Measurements from ENCODE around the gene NFASC. TPM values are rescaled to one million over a fixed set of nuclear protein-coding genes. Genes with fewer than 3 reads are reported as not detected.

NFASC gene
- total and polyA plus RNA-seq, 4 donors = 51.4 to 173 (median 113) TPM

DNA sequence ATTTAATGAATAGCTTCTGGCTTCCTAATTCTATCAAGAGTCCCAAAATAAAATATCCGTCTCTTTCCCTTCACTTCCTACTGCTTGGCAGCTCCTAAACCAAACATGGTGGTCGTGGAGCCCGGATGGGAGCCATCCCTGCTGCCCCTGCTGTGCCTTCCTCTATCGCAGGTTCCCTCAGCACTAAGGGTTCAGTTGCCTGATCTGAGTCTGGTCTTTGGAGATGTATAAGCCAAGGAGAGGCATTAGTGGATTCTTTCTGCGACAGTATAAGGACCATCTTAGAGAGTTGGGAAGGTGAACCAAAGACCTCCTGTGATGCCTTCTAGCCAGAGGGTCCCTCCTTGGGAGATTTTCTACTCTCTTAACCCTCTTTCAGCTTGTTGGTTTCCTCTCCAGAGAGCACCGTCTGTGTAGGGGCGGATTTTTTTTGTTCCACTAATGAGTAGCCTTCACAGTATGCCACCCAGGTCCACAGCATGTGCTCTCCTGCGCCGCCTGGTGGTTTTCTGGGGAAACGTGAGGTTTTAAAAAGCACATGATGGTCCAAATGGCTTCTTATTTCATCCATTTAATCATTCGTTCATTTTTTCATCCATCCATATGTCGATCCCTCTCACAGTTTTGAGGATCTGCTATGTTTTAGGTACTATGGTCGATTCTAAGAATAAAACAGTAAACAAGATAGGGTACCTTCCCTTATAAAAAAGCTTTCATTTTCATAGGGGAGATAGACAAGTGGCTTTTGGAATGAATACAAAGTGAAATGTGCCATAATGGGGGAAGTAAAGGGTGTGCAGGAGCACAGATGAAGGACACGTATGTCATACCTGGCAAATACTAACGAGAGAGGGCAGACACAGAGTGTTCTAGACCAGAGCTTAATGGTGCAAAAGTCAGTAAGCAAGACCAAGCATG lies 71.0 kb downstream of the NFASC start:
- DNase-seq (ENCODE audit: low read depth in 4 of 6, low spot score in 6 of 6) = peak; percentile 31 to 91 (median 54)

DNA sequence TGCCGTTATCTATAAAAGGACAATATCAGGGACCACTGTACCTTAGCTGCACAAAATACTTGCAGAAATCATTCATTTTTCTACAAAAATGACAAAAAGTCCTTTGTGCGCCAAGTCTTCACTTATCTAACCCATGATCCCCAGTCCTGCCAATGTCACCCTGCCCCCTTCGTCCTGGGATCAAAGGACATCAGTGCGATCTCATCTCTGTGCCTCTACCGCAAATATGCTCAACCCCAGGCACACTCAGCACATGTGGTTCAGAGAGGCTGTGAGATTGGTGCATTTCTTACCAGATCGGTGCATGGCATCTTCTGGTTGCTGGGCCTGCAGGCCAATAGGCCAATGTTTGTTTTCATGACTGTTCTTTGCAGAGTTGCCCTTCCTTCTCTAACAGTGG lies 72.8 kb downstream of the NFASC start:
- peaks cover 20% of the 10 kb centered on the region for H3K4me1 ChIP-seq (ENCODE audit: control insufficient read depth, insufficient read depth, low read length)
- H3K9me3 ChIP-seq (ENCODE audit: control insufficient read depth, insufficient read depth, low read length) = no peaks in the 10 kb centered on the region
- no peak overlapping the region for H3K27ac ChIP-seq (ENCODE audit: low read depth, low read length)
- DNase-seq (ENCODE audit: low read depth in 4 of 6, low spot score in 6 of 6) = no peak
- 94% methylated on average over 4 of the region's 6 CpGs for WGBS (ENCODE audit: insufficient coverage)
- peaks cover 21% of the 10 kb centered on the region for H3K36me3 ChIP-seq (ENCODE audit: control insufficient read depth, insufficient read depth, low read length)
- no peak overlapping the region for H3K4me3 ChIP-seq (ENCODE audit: low read depth, low read length)
- H3K27me3 ChIP-seq (ENCODE audit: control insufficient read depth, insufficient read depth, low read length) = no peaks in the 10 kb centered on the region

More for the DNA sequence above, 71.0 kb downstream of the NFASC start:
- Histone ChIP-seq H3K4me3 (ENCODE audit: low read depth, low read length) (no peak overlapping the region), H3K27ac (ENCODE audit: low read depth, low read length) (no peak overlapping the region), H3K9me3 (ENCODE audit: control insufficient read depth, insufficient read depth, low read length) (no peaks in the 10 kb centered on the region), H3K36me3 (ENCODE audit: control insufficient read depth, insufficient read depth, low read length) (peaks cover 14% of the 10 kb centered on the region), H3K4me1 (ENCODE audit: control insufficient read depth, insufficient read depth, low read length) (peaks cover 16% of the 10 kb centered on the region), H3K27me3 (ENCODE audit: control insufficient read depth, insufficient read depth, low read length) (no peaks in the 10 kb centered on the region)
- WGBS (ENCODE audit: insufficient coverage) = 57% methylated on average over 4 of the region's 15 CpGs

DNA sequence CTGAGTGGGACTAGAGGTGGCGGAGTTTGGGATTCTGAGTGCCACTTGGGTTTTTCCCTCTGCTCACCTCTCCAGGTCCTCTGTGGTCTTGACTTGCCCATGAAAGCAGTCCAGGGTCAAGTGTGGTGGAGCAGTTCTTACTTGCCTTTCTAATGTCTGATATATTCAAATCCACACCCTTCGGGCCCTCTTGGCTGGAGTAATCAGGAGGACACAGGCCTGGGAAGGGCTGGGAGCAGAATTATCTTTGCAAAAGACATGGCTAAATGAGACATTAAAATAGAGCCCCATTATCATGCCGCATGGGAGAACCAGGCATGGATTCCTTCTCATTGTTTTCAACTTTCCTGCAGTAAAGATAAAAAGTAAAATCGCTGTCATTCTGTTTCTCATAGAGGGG lies 74.0 kb downstream of the NFASC start:
- no peak for DNase-seq (ENCODE audit: low read depth in 4 of 6, low spot score in 6 of 6)
- H3K36me3 ChIP-seq (ENCODE audit: control insufficient read depth, insufficient read depth, low read length) = peaks cover 21% of the 10 kb centered on the region
- no peaks in the 10 kb centered on the region for H3K9me3 ChIP-seq (ENCODE audit: control insufficient read depth, insufficient read depth, low read length)
- H3K27ac ChIP-seq (ENCODE audit: low read depth, low read length) = no peak overlapping the region
- H3K27me3 ChIP-seq (ENCODE audit: control insufficient read depth, insufficient read depth, low read length) = no peaks in the 10 kb centered on the region
- peaks cover 20% of the 10 kb centered on the region for H3K4me1 ChIP-seq (ENCODE audit: control insufficient read depth, insufficient read depth, low read length)
- no peak overlapping the region for H3K4me3 ChIP-seq (ENCODE audit: low read depth, low read length)
- WGBS (ENCODE audit: insufficient coverage) = 78% methylated on average over 1 of the region's 4 CpGs

DNA sequence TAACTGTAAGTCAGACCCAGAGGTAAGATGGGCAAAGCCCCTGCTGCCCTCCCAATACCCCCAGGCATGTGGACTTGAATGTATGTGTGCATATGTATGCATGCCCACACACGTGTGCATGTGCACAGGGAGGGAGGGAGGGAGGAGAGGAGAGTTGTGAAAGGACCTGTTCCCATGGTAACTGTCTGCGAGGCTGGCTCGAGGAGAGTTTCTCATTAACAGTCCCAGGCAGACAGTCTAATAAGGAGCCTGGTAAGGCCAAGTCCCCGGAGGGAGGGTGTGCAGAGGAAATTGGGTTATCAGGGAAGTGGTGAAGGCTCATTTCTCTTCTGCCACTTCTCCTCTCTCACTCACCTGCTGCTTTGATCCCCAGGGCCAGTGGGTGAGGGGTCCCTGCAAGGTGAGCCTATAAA lies 74.9 kb downstream of the NFASC start:
- DNase-seq (ENCODE audit: low read depth in 4 of 6, low spot score in 6 of 6) = peak in 3 of 6 donors; percentile 44 to 89 (median 88)
- Histone ChIP-seq H3K9me3 (ENCODE audit: control insufficient read depth, insufficient read depth, low read length) (no peaks in the 10 kb centered on the region), H3K4me3 (ENCODE audit: low read depth, low read length) (no peak overlapping the region), H3K36me3 (ENCODE audit: control insufficient read depth, insufficient read depth, low read length) (peaks cover 22% of the 10 kb centered on the region), H3K27me3 (ENCODE audit: control insufficient read depth, insufficient read depth, low read length) (no peaks in the 10 kb centered on the region), H3K27ac (ENCODE audit: low read depth, low read length) (no peak overlapping the region), H3K4me1 (ENCODE audit: control insufficient read depth, insufficient read depth, low read length) (peaks cover 20% of the 10 kb centered on the region)
- WGBS (ENCODE audit: insufficient coverage) = 0% methylated on average over 3 of the region's 4 CpGs

DNA sequence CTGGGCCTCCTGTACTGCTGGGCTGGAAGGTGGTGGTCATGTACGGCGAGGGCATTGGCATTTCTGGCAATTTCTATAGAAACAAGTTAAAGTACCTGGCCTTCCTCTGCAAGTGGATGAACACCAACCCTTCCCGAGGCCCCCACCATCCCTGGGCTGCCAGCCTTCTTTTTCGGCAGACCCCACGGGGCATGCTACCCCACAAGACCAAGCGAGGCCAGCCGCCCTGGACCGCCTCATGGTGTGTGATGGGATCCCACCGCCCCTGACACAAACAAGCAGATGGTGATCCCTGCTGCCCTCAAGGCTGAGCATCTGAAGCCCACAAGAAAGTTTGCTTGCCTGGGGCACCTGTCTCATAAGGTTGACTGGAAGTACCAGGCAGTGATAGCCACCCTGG lies 76.0 kb downstream of the NFASC start:
- Histone ChIP-seq H3K27ac (ENCODE audit: low read depth, low read length) (no peak overlapping the region), H3K4me3 (ENCODE audit: low read depth, low read length) (no peak overlapping the region), H3K4me1 (ENCODE audit: control insufficient read depth, insufficient read depth, low read length) (peaks cover 20% of the 10 kb centered on the region), H3K9me3 (ENCODE audit: control insufficient read depth, insufficient read depth, low read length) (no peaks in the 10 kb centered on the region), H3K27me3 (ENCODE audit: control insufficient read depth, insufficient read depth, low read length) (no peaks in the 10 kb centered on the region), H3K36me3 (ENCODE audit: control insufficient read depth, insufficient read depth, low read length) (peaks cover 24% of the 10 kb centered on the region)
- WGBS (ENCODE audit: insufficient coverage) = 98% methylated on average over 8 of the region's 9 CpGs
- DNase-seq (ENCODE audit: low read depth in 4 of 6, low spot score in 6 of 6) = no peak

DNA sequence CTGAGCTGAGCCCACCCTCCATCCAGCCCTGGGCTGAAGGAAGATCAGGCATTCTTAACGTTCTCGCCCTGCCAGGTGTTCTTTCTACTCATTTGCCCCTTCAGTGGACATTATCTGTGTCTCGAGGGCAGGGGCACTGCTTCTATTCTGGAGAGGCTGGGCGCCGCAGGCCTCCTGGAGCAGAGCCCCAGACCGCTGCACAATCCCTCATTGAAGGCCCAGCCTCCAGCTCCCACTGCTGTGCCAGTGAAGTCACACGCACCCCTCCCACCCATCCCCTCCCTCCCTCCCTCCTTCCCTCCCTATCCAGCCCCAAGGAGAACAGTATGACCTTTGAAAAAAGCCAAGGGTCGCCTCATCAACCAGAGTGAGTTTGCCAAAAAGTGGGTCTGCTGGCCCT lies 76.7 kb downstream of the NFASC start:
- Histone ChIP-seq H3K9me3 (ENCODE audit: control insufficient read depth, insufficient read depth, low read length) (no peaks in the 10 kb centered on the region), H3K27me3 (ENCODE audit: control insufficient read depth, insufficient read depth, low read length) (no peaks in the 10 kb centered on the region), H3K4me3 (ENCODE audit: low read depth, low read length) (no peak overlapping the region), H3K4me1 (ENCODE audit: control insufficient read depth, insufficient read depth, low read length) (peaks cover 20% of the 10 kb centered on the region), H3K36me3 (ENCODE audit: control insufficient read depth, insufficient read depth, low read length) (peaks cover 29% of the 10 kb centered on the region), H3K27ac (ENCODE audit: low read depth, low read length) (no peak overlapping the region)
- 57% methylated on average over 3 of the region's 8 CpGs for WGBS (ENCODE audit: insufficient coverage)
- no peak for DNase-seq (ENCODE audit: low read depth in 4 of 6, low spot score in 6 of 6)

DNA sequence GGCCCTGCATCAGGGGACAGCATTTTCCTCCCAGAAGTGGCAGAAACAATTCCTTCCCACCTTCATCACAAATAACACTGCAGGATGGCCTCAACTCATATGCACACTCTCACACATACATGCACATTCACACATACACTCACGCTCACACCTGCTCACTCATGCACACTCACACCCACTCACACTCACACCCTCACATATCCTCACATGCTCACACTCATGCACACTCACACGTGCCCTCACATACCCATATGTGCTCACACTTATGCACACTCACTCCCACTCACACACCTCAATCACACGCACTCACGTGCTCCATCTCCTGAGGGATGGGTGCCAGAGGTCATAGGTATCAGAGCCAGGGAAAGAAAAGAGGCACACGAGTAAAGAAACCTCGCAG lies 77.1 kb downstream of the NFASC start:
- no peak for DNase-seq (ENCODE audit: low read depth in 4 of 6, low spot score in 6 of 6)
- Histone ChIP-seq H3K36me3 (ENCODE audit: control insufficient read depth, insufficient read depth, low read length) (peaks cover 31% of the 10 kb centered on the region), H3K27me3 (ENCODE audit: control insufficient read depth, insufficient read depth, low read length) (no peaks in the 10 kb centered on the region), H3K9me3 (ENCODE audit: control insufficient read depth, insufficient read depth, low read length) (no peaks in the 10 kb centered on the region), H3K4me3 (ENCODE audit: low read depth, low read length) (no peak overlapping the region), H3K27ac (ENCODE audit: low read depth, low read length) (no peak overlapping the region), H3K4me1 (ENCODE audit: control insufficient read depth, insufficient read depth, low read length) (peaks cover 20% of the 10 kb centered on the region)
- WGBS (ENCODE audit: insufficient coverage) = 75% methylated on average over 6 of the region's 6 CpGs

DNA sequence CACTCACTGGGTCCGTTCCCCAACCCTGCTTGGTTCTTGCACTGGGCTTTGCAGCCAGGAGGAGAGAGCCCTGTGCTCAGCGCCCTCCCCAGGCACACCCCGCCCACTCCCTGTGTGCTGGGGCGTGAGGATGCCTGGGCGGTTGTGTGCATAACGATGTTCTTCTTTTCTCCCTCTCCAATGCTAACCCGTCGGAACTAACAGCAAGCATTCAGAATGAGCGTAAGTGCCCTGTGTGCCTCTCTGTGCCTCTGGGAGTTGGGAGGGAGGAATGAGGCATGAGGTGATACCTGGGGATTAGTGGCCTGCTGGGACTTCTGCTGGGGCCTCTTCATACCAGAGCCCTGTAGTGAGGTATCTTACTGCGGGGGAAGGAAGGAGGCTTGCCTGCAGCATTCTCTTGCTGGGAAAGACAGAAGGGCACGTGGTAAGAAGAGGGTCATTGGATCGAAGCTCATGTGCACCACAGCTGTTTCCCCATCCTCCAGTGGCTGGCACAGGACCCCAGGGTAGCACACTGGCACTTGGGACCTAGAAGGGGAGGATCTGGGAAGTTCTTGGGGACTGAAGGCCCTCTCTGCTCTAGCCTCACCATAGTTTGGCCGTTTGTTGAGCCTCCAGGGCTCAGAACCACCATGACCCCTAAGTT lies 79.8 kb downstream of the NFASC start:
- H3K27ac ChIP-seq (ENCODE audit: low read depth, low read length) = no peak overlapping the region
- WGBS (ENCODE audit: insufficient coverage) = 57% methylated on average over 5 of the region's 13 CpGs
- no peak overlapping the region for H3K4me3 ChIP-seq (ENCODE audit: low read depth, low read length)
- peaks cover 16% of the 10 kb centered on the region for H3K4me1 ChIP-seq (ENCODE audit: control insufficient read depth, insufficient read depth, low read length)
- no peaks in the 10 kb centered on the region for H3K27me3 ChIP-seq (ENCODE audit: control insufficient read depth, insufficient read depth, low read length)
- DNase-seq (ENCODE audit: low read depth in 4 of 6, low spot score in 6 of 6) = no peak
- H3K9me3 ChIP-seq (ENCODE audit: control insufficient read depth, insufficient read depth, low read length) = no peaks in the 10 kb centered on the region
- peaks cover 42% of the 10 kb centered on the region for H3K36me3 ChIP-seq (ENCODE audit: control insufficient read depth, insufficient read depth, low read length)

DNA sequence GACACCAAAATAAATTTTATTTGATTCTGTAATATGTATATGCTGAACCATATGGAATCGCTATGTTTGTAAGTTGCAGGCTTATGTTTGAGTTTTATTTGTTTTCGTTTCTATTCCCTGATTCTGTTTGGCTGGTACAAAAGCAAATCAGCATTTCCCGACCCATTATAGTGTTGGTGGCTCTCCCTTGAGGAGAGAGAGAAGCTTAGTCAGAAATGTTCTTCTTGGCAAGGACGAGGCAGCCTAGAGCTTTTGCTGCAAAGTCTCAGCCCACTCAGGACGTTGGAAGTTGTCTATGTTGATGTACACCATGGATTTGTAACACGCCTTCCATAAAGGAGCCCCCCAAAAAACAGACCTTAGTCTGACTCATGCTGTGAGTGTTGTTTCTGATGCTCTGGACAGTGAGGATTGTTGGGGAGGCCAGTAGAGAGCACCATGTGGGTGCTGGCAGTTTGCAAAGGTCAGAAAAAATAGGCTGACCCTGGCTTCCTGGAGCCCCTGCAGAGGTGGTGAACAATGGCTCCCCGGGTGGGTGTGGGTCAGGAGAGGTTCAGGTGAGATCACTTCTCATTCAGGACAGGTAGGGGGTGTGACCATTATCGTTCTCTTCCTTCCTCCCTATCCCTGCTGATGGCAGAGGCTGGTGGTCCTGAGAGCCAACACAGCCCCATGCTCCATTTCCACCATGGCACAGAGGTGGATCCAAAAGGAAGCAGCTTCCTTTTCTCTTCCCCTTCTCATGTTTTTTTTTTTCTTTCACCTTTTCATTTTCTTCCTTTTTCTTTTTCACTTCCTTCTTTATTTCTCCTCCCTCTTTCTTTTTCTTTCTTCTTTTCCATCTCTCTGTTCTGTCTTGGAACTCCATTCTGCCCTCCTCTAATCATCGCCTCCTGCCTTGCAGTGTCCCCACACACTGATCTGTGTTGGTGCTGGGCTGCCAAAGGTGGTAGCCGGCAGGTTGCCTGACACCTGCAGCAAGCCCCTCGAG lies 88.0 kb downstream of the NFASC start:
- WGBS (ENCODE audit: insufficient coverage) = 79% methylated on average over 7 of the region's 11 CpGs
- Histone ChIP-seq H3K27me3 (ENCODE audit: control insufficient read depth, insufficient read depth, low read length) (no peaks in the 10 kb centered on the region), H3K4me3 (ENCODE audit: low read depth, low read length) (no peak overlapping the region), H3K36me3 (ENCODE audit: control insufficient read depth, insufficient read depth, low read length) (peaks cover 62% of the 10 kb centered on the region), H3K4me1 (ENCODE audit: control insufficient read depth, insufficient read depth, low read length) (peaks cover 21% of the 10 kb centered on the region), H3K27ac (ENCODE audit: low read depth, low read length) (no peak overlapping the region), H3K9me3 (ENCODE audit: control insufficient read depth, insufficient read depth, low read length) (no peaks in the 10 kb centered on the region)
- DNase-seq (ENCODE audit: low read depth in 4 of 6, low spot score in 6 of 6) = no peak

All from spinal cord (tissue), 10 donors.